Lower leg skin (tissue), 4 donors: ENCODE measurements around the gene CCDC15. TPM values are rescaled to one million over a fixed set of nuclear protein-coding genes. Genes with fewer than 3 reads are reported as not detected.
A peak's percentile ranks its signal among the peaks of the same experiment; 100 is the strongest.

Experiments
- DNase-seq, 2 donors: peaks; one replicate each; pipeline ENCODE4 v3.0.0-alpha.2; 2019; ENCODE audit warnings: low spot score in 2 of 2
- H3K4me3 ChIP-seq: fragments of 200-600 bp; sonication (generic); 2 replicates; pipeline ENCODE4 v1.5.1; 2017; ENCODE audit warnings: mild to moderate bottlenecking, low read depth; ENCODE audit not compliant: poor library complexity, severe bottlenecking
- CTCF ChIP-seq, 3 donors: fragments of 450-650 bp; IDR thresholded peaks; one replicate each; pipeline ENCODE4 v1.5.1; 2016; ENCODE audit warnings: antibody characterized with exemption in 3 of 3, mild to moderate bottlenecking in 3 of 3, moderate library complexity in 2 of 3
- POLR2A ChIP-seq, 2 donors: fragments of 450-650 bp; IDR thresholded peaks; one replicate each; pipeline ENCODE4 v1.6.1; 2016 to 2017; ENCODE audit warnings: antibody characterized with exemption in 2 of 2, mild to moderate bottlenecking in 1 of 2, moderate library complexity in 1 of 2
- whole genome bisulfite sequencing, 2 donors: methylation state at CpG; one replicate each; pipeline ENCODE4 v1.1.5; 2018; 5-methylcytosine and 5-hydroxymethylcytosine counted together
- intact Hi-C: fragments of 100-400 bp; cut with DNase I; formaldehyde crosslinking; loops from one replicate; pipeline ENCODE4 v1.15.0; 2023; ENCODE audit warnings: low total_unique reads
- total RNA-seq, 4 donors: library from RNA; depleted of rRNA; stranded (reverse); fragments of >200 nt; gene quantifications; one replicate each; pipeline ENCODE4 v1.1.0, GENCODE V29; 2016

CCDC15 gene
- total RNA-seq, 4 donors from 2014 or later, result 2.1 to 4.2 (median 2.9) TPM

DNA sequence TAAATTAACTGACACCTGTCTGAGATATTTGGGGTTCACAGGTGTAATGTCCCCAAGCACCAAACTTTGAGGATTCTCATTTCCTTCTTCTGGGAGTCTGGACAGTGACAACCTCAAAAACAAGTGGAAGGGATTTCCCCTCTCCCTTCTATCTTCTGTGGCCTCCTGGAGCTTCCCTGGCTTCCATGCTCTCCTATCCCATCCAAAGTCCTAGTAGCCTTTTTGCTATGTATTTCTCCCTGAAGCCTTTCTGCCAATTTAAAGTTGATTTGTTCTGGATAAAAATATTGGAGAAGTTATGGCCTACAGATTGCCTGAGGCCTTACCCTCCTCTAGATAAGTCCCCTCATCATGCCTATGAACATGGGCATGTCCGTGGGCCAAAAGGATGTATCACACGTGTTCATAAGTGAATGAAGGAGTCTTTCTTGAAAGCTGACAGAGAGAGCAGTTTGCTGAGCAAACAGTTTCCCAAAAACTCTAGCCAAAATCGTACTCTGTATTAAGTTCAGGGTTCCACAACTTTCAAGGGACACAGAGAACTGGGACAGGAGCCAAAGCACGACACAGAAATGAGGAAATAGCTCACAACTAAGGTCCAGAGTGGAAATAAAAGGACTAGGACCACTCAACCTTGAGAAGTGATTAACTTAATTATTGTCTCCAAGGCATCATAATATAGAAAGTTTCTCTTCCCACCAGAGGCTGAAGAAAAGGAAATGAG is 24.9 kb upstream of the CCDC15 start:
- 46 to 49% methylated on average over 4 of the region's 4 CpGs for WGBS, 2 donors

GRCh38 chr11:124930799-124931198 is 23.2 kb upstream of the CCDC15 start:
- TF ChIP-seq CTCF (IDR thresholded peaks at IDR 0.05) (no peak), POLR2A (IDR thresholded peaks at IDR 0.05) (no peak)
- no peak for DNase-seq
- intact Hi-C loops, result no loop called here
- WGBS, 2 donors, result 72 to 74% methylated on average over 3 of the region's 3 CpGs
- no peak overlapping the region for H3K4me3 ChIP-seq

More for the DNA sequence above, 24.9 kb upstream of the CCDC15 start:
- intact Hi-C loops, result no loop called here
- TF ChIP-seq CTCF (IDR thresholded peaks at IDR 0.05), result no peak
- no peak for TF ChIP-seq POLR2A (IDR thresholded peaks at IDR 0.05)
- peak in 1 of 2 donors; percentile 46 for DNase-seq
- no peak overlapping the region for H3K4me3 ChIP-seq

GRCh38 chr11:124934862-124935547 is 19.0 kb upstream of the CCDC15 start:
- intact Hi-C loops, result no loop called here
- TF ChIP-seq CTCF (IDR thresholded peaks at IDR 0.05) (no peak), POLR2A (IDR thresholded peaks at IDR 0.05) (no peak)

GRCh38 chr11:124935548-124936514 is 18.2 kb upstream of the CCDC15 start, which contains the start of gene HEPACAM:
TSS of gene HEPACAM (minus strand) at chr11:124936047. CDS start at chr11:124936006, 41 bp downstream.
- intact Hi-C loops, result no loop called here
- WGBS, 2 donors, result 80 to 86% methylated on average over 18 of the region's 18 CpGs
- DNase-seq, result no peak
- H3K4me3 ChIP-seq, result no peak within 1 kb of the TSS
- no peak for TF ChIP-seq CTCF (IDR thresholded peaks at IDR 0.05)
- TF ChIP-seq POLR2A (IDR thresholded peaks at IDR 0.05), result no peak

More at GRCh38 chr11:124934862-124935547, 19.0 kb upstream of the CCDC15 start:
- H3K4me3 ChIP-seq, result no peak overlapping the region
- no peak for DNase-seq
- 81 to 85% methylated on average over 4 of the region's 4 CpGs for WGBS, 2 donors

DNA sequence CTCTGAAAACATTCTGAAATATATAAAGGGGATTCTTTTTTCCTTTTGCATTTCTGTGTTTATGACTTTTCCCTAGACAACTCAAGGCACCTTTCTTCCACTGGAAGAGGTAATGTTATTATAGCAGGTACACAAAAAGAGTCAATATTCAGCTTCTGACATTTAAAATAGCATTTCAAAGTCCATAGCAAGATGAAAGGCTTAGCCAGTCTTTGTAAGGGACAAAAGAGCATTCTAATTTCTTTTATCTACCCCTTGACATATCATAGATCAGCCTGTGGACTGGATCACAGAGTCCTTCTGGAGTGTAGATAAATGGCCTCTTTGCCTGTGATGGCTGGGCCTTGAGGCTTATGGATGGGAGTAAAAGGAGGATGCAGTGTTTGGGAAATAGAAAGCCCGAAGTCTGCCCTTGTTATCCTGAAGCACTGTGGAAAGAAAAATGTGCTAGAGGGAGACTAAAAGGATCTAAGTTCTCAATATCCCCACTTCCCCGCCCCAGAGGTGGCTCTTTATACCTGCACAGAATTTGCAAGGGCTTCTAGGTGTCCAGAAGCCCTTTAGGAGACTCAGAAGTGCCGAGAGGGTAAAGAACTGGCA is 16.6 kb upstream of the CCDC15 start:
- no peak overlapping the region for H3K4me3 ChIP-seq
- whole genome bisulfite sequencing, 2 donors, result 78 to 83% methylated on average over 3 of the region's 3 CpGs
- intact Hi-C loops, result no loop called here
- DNase-seq, result no peak
- TF ChIP-seq POLR2A (IDR thresholded peaks at IDR 0.05) (no peak), CTCF (IDR thresholded peaks at IDR 0.05) (no peak)
